Skeletal muscle tissue (tissue), 4 donors: Measurements from ENCODE around the gene LIPT2. TPM values are rescaled to one million over a fixed set of nuclear protein-coding genes. Genes with fewer than 3 reads are reported as not detected.
A peak's percentile ranks its signal among the peaks of the same experiment; 100 is the strongest.
"Not testable (repeated sequence)": the region's sequence is repeated elsewhere in the genome, so short reads cannot be mapped to it uniquely, and the experiment has no call there.

Source experiments
- H3K27ac ChIP-seq: one replicate; pipeline ENCODE4 v1.7.0; 2013; ENCODE audit warnings: mild to moderate bottlenecking, low read depth, low read length, inconsistent platforms
- H3K27me3 ChIP-seq, 3 donors: one replicate each; pipeline ENCODE4 v1.7.0; 2013; ENCODE audit warnings: low read length in 3 of 3; ENCODE audit not compliant: control insufficient read depth in 3 of 3, insufficient read depth in 3 of 3
- H3K36me3 ChIP-seq, 3 donors: one replicate each; pipeline ENCODE4 v1.7.0; 2013; ENCODE audit warnings: low read length in 3 of 3; ENCODE audit not compliant: control insufficient read depth in 3 of 3, insufficient read depth in 3 of 3
- H3K4me1 ChIP-seq, 3 donors: one replicate each; pipeline ENCODE4 v1.7.0; 2013; ENCODE audit warnings: low read length in 3 of 3, mild to moderate bottlenecking in 3 of 3; ENCODE audit not compliant: control insufficient read depth in 3 of 3, insufficient read depth in 3 of 3
- H3K4me3 ChIP-seq, 3 donors: one replicate each; pipeline ENCODE4 v1.7.0; 2013; ENCODE audit warnings: low read length in 3 of 3
- H3K9ac ChIP-seq, 3 donors: one replicate each; pipeline ENCODE4 v1.7.0; 2013; ENCODE audit warnings: low read length in 3 of 3, mild to moderate bottlenecking in 3 of 3, moderate library complexity in 2 of 3, low read depth in 1 of 3
- H3K9me3 ChIP-seq, 3 donors: one replicate each; pipeline ENCODE4 v1.7.0; 2013; ENCODE audit warnings: low read length in 3 of 3; ENCODE audit not compliant: control insufficient read depth in 3 of 3
- total RNA-seq: library from RNA; depleted of rRNA; stranded (reverse); fragments of >200 nt; gene quantifications from one replicate; pipeline ENCODE4 v1.2.3, GENCODE V29; 2014
- donor health status: Osteomylitis.

The LIPT2 gene
- 2.6 TPM for total RNA-seq

DNA sequence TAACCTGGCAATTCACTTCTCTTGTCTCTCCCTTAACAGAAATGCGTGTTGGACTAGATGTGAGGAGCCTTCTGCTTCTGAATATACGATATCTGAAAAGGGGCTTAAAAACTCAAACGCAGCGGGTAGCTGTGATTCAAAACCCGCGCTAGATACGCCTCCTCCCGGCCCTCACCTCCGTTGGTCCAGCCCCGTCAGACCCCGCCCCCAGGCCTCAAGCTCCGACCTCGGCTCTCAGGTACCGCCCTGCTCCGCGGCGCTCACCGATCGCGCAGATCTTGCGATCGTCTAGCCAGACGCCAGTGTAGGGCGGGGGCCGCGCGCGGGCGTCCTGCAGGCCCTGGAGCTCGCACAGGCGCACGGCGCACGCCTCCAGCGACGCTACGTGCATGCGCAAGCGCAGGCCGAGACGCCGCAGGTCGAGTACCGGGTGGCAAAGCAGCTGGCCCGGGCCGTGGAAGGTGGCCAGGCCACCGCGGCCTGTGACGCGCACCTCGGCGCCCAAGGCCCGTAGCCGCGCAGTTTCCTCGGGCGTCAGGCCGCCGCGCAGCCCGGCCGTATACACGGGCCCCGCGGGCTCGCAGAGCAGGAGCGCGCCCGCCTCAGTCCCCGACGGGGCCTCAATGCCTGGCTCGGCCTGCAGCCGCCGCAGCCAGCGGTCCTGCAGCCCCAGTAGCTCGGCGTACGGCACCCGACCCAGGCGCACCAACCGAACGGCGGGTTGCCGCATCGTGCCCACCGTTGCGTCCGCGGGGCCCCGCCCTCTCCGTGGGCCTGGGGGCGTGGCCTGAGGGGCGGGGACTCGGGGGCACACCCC is at the start of gene LIPT2:
Gene LIPT2, minus strand, starts transcription at position 751 of the 817 bp plus-strand sequence. Its CDS starts 21 bp downstream, at position 730.
- Histone ChIP-seq H3K9me3 (no peaks in the 10 kb centered on the region), H3K36me3 (peaks cover 0 to 5% (median 0%) of the 10 kb centered on the region in 3 donors), H3K4me1 (peaks cover 9 to 14% (median 13%) of the 10 kb centered on the region in 3 donors), H3K9ac (peak within 1 kb of the TSS; percentile 91 to 96 (median 91)), H3K27ac (peak within 1 kb of the TSS; percentile 96), H3K27me3 (no peaks in the 10 kb centered on the region), H3K4me3 (peak within 1 kb of the TSS; percentile 78 to 86 (median 85))

DNA sequence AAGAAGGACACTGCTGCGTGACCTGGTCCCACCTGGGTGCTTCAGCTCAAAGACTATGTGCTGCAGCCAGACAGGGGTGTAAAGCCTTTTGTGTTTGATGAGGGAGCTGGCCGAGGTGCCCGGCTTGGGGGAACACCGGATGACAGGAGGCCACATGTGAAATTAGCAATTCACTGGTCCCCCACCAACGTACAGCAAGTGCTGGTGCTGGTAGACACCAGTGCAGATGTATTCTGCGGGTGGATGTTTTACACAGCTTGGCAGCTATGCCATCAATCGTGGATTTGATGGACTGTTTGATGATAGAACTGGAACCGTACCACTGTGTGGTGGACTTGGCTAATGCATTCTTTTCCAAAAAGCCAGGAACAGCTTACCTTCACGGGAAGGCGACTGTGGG is 47.9 kb upstream of the LIPT2 start:
- Histone ChIP-seq H3K27me3 (no peaks in the 10 kb centered on the region), H3K27ac (no peak overlapping the region), H3K36me3 (no peaks in the 10 kb centered on the region), H3K9ac (no peak overlapping the region), H3K4me1 (no peaks in the 10 kb centered on the region), H3K9me3 (peaks cover 0 to 4% (median 3%) of the 10 kb centered on the region in 3 donors), H3K4me3 (no peak overlapping the region)

DNA sequence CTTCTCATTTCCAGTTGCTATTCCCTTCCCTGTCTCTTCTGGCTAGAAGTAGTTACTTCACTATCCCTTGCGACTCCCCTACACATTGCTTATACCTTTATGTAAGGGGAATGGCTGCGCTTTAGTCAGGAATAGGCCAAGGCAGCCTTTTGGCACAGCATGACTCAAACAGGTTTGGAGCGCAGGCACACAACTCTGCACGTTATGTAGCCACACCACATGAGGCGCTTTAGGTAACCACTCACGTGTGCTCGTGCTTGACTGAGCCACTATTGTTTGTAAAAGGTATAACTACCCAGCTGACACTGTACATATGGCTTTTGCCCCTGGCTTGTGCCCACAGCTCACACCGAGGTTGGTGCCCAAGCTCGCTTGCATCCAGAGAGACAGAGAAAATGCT is 46.7 kb upstream of the LIPT2 start:
- Histone ChIP-seq H3K9me3 (peaks cover 0 to 4% (median 3%) of the 10 kb centered on the region in 3 donors), H3K36me3 (no peaks in the 10 kb centered on the region), H3K27ac (no peak overlapping the region), H3K9ac (no peak overlapping the region), H3K4me1 (no peaks in the 10 kb centered on the region), H3K27me3 (no peaks in the 10 kb centered on the region), H3K4me3 (no peak overlapping the region)

DNA sequence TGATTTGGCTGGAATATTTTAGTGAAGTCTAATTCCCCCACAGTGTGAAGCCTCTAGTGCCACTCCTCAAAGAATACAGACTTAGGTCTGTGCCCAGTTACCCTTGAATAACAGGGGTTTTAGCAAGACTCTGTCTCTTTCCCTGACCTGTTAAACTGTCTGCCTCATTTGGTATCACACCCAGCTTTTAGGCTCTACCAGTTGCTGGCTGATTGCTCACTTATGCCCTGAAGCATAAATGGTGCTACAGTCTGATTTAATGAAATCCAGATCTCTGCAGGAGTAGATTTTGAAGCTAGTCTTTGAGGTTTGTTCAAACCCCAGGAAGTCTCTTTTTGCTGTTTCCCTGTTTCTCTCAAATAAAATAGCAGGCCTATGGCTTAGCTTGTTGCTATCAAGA is 45.2 kb upstream of the LIPT2 start:
- no peak overlapping the region for H3K9ac ChIP-seq
- no peaks in the 10 kb centered on the region for H3K9me3 ChIP-seq
- no peaks in the 10 kb centered on the region for H3K27me3 ChIP-seq
- no peak overlapping the region for H3K27ac ChIP-seq
- H3K36me3 ChIP-seq = no peaks in the 10 kb centered on the region
- no peak overlapping the region for H3K4me3 ChIP-seq
- no peaks in the 10 kb centered on the region for H3K4me1 ChIP-seq

DNA sequence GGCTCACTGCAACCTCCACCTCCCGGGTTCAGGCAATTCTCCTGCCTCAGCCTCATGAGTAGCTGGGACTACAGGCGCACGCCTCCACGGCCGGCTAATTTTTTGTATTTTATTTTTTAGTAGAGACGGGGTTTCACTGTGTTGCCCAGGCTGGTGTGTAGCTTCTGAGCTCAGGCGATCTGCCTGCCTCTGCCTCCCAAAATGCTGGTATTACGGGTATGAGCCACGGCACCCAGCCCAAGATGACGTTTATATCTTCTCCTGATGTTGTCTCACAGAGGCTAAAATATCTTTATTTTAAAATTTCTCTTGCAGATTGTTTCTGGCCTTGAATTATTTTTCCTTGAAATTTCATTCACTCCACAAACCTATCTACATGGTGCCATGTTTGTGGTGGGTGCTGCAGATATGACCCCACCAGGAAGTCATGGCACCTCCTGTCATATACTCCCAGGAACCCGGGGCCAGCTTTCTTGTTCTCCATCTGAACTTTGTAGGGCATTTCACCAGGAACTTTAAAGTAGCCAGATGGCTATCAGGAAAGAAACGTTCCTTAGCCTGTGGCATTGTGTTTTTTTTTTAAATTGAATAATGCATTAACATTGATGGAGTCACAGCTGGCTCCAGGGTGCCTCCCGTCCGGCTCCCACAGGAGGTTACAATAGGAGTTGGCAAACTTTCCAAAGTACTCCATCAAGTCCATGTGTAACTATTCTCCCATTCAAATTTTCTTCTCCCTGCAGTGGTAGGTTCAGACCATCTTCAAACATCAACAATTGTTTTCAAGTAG is 42.0 kb upstream of the LIPT2 start:
- Histone ChIP-seq H3K36me3 (no peaks in the 10 kb centered on the region), H3K4me1 (no peaks in the 10 kb centered on the region), H3K9ac (no peak overlapping the region), H3K27ac (no peak overlapping the region), H3K27me3 (no peaks in the 10 kb centered on the region), H3K9me3 (no peaks in the 10 kb centered on the region), H3K4me3 (no peak overlapping the region)

DNA sequence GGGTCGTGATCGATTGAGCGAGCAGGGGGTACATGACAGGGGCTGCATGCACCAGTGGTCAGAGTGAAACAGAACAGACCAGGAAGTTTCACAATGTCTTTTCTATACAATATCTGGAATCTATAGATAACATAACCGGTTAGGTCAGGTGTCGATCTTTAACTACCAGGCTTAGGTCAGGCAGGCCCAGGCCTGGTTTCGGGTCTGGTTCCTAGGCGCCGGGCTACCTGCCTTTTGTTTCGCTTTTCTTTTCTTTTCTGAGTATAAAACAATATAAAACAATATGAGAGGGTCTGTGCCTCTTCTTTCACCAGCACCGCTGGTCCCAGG is 41.4 kb upstream of the LIPT2 start:
- not testable (repeated sequence) for H3K9ac ChIP-seq, H3K9me3 ChIP-seq, H3K27me3 ChIP-seq, H3K36me3 ChIP-seq, H3K27ac ChIP-seq, H3K4me1 ChIP-seq, H3K4me3 ChIP-seq

- Histone ChIP-seq H3K9me3 (no peaks in the 10 kb centered on the region), H3K4me1 (no peaks in the 10 kb centered on the region), H3K27me3 (no peaks in the 10 kb centered on the region), H3K36me3 (no peaks in the 10 kb centered on the region), H3K4me3 (no peak overlapping the region), H3K9ac (no peak overlapping the region), H3K27ac (no peak overlapping the region)
These were observed 40.9 kb upstream of the LIPT2 start for GRCh38 chr11:74534216-74534945.

DNA sequence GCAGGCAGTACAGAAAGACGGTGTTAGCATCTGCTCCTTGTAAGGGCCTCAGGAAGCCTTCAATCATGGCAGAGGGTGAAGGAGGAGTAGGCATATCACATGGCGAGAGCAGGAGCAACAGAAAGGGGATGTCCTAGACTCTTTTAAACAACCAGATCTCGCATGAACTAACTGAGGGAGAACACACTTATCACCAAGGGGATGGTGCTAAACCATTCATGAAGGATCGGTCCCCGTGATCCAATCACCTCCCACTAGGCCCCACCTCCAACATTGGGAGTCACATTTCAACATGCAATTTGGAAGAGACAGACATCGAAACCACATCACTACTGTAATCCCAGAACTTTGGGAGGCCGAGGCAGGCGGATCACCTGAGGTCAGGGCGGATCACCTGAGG is 39.9 kb upstream of the LIPT2 start:
- no peak overlapping the region for H3K4me3 ChIP-seq
- no peak overlapping the region for H3K27ac ChIP-seq
- H3K9me3 ChIP-seq = no peaks in the 10 kb centered on the region
- H3K36me3 ChIP-seq = no peaks in the 10 kb centered on the region
- no peaks in the 10 kb centered on the region for H3K4me1 ChIP-seq
- no peak overlapping the region for H3K9ac ChIP-seq
- no peaks in the 10 kb centered on the region for H3K27me3 ChIP-seq

- H3K9me3 ChIP-seq = no peaks in the 10 kb centered on the region
- no peak overlapping the region for H3K9ac ChIP-seq
- no peak overlapping the region for H3K27ac ChIP-seq
- no peaks in the 10 kb centered on the region for H3K36me3 ChIP-seq
- no peaks in the 10 kb centered on the region for H3K4me1 ChIP-seq
- H3K4me3 ChIP-seq = no peak overlapping the region
- no peaks in the 10 kb centered on the region for H3K27me3 ChIP-seq
These were observed 39.1 kb upstream of the LIPT2 start for GRCh38 chr11:74532501-74533246.
